ENCODE results near the gene RABAC1.

GRCh38 chr19:41990028-41990427, 30.9 kb upstream of the RABAC1 start:
- no peak for TF ChIP-seq FIP1L1 (IDR thresholded peaks at IDR 0.05; ENCODE audit: low read depth, low read length, poor library complexity, severe bottlenecking)
- no peak for TF ChIP-seq SIRT6 (IDR thresholded peaks at IDR 0.05; ENCODE audit: low read depth, low read length)
- no peak for TF ChIP-seq ID3 (CRISPR knock-in tag; IDR thresholded peaks at IDR 0.05)
- no peak for TF ChIP-seq ID3 (tag; IDR thresholded peaks at IDR 0.05)
- no peak for TF ChIP-seq ZNF644 (tag; IDR thresholded peaks at IDR 0.05; ENCODE audit: low read depth)
- TF ChIP-seq JUND (IDR thresholded peaks at IDR 0.05; ENCODE audit: borderline replicate concordance, low read depth, low read length): no peak
- TF ChIP-seq JUND (tag; IDR thresholded peaks at IDR 0.05; ENCODE audit: borderline replicate concordance, low read depth, low read length): no peak
